Naive B cell (primary cell): ENCODE measurements around the gene PROM1. TPM values are rescaled to one million over a fixed set of nuclear protein-coding genes. Genes with fewer than 3 reads are reported as not detected.
A peak's percentile ranks its signal among the peaks of the same experiment; 100 is the strongest.

Experiments
- ATAC-seq, 2 donors: fragments of 150-1000 bp; cut with Tn5 transposase; 2 replicates each; pipeline ENCODE4 v1.10.0; 2021; ENCODE audit warnings: low read depth in 2 of 2, mild to moderate bottlenecking in 2 of 2, moderate library complexity in 2 of 2
- DNase-seq: peaks from one replicate; pipeline ENCODE4 v3.0.0; 2022
- H3K27ac Mint-ChIP-seq, 6 donors: one replicate each; pipeline ENCODE4 v1.8.0; 2020 to 2022; ENCODE audit warnings: mild to moderate bottlenecking in 6 of 6, mixed read lengths in 6 of 6, moderate library complexity in 5 of 6, inconsistent platforms in 2 of 6
- H3K27me3 Mint-ChIP-seq, 3 donors: one replicate each; pipeline ENCODE4 v1.8.0; 2021 to 2022; ENCODE audit warnings: mixed read lengths in 3 of 3, mild to moderate bottlenecking in 1 of 3
- H3K36me3 Mint-ChIP-seq, 2 donors: one replicate each; pipeline ENCODE4 v1.8.0; 2020 to 2022; ENCODE audit warnings: mixed read lengths in 2 of 2, inconsistent platforms in 1 of 2, mild to moderate bottlenecking in 1 of 2
- H3K4me1 Mint-ChIP-seq, 3 donors: one replicate each; pipeline ENCODE4 v1.8.0; 2020 to 2022; ENCODE audit warnings: mixed read lengths in 3 of 3, inconsistent platforms in 1 of 3, mild to moderate bottlenecking in 1 of 3, moderate library complexity in 1 of 3
- H3K4me3 Mint-ChIP-seq, 8 donors: one replicate each; pipeline ENCODE4 v1.8.0; 2020 to 2022; ENCODE audit warnings: mild to moderate bottlenecking in 8 of 8, mixed read lengths in 8 of 8, moderate library complexity in 8 of 8, inconsistent platforms in 2 of 8
- H3K9me3 Mint-ChIP-seq, 7 donors: one replicate each; pipeline ENCODE4 v1.8.0; 2020 to 2022; ENCODE audit warnings: mixed read lengths in 7 of 7, mild to moderate bottlenecking in 5 of 7, inconsistent platforms in 2 of 7, moderate library complexity in 1 of 7
- polyA plus RNA-seq, 6 donors: library from polyadenylated mRNA; unstranded; fragments of 300-500 nt; fragmentation: Illumina TruSeq; gene quantifications; one replicate each; pipeline ENCODE4 v1.2.3, GENCODE V29; 2021; ENCODE audit warnings: low read depth in 6 of 6

The PROM1 gene
- polyA plus RNA-seq, 6 donors from 2014 or later = not detected

- Mint-ChIP-seq H3K4me1 (no peaks in the 10 kb centered on the region), H3K4me3 (no peak overlapping the region), H3K27me3 (peaks cover 0 to 1% (median 0%) of the 10 kb centered on the region in 3 donors), H3K27ac (no peak overlapping the region), H3K36me3 (peaks cover under 1 to 5% of the 10 kb centered on the region in 2 donors), H3K9me3 (peaks cover 0 to 8% (median 3%) of the 10 kb centered on the region in 7 donors)
- DNase-seq = no peak
- no peak for ATAC-seq
Measured at GRCh38 chr4:15971068-15971801, 112.6 kb downstream of the PROM1 start.

DNA sequence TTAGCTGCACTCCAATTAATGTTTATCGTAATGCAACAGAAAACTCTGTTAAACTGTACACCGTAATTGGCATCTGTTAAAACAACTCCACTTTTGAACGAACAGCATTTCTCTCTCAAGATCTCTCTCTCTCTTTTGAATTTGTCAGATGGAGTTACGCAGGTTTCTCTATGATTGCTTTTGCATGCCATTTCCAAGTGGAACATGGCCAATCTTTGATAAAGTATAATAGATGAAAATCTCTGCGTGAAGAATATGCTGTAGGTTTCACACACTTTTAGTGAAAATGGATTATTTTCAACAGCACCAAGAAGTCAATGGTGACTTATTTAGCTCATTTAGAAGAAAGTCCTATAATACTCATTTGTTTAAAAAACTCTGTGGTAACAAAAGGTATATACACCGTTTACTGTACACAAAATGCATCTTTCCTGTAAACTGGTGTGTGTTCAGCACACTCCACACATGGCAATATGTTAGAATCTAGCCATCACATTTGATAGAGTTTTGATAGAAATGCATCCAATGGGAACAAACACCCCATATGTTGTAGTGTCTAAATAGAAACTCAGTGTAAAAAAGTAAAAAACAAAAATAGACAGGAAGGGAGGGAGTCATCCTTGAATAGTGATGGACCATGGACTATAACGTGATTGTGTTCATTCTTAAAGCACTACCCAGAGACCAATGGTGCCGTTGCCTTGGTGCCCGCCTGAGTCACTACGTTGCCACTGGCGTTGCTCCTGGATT lies 115.1 kb downstream of the PROM1 start:
- ATAC-seq (no peak), DNase-seq (no peak)
- Mint-ChIP-seq H3K4me3 (no peak overlapping the region), H3K36me3 (peaks cover 5 to 12% of the 10 kb centered on the region in 2 donors), H3K27me3 (peaks cover 0 to 3% (median 0%) of the 10 kb centered on the region in 3 donors), H3K9me3 (peaks cover 0 to 12% (median 6%) of the 10 kb centered on the region in 7 donors), H3K4me1 (peaks cover 0 to 7% (median 0%) of the 10 kb centered on the region in 3 donors), H3K27ac (no peak overlapping the region)

DNA sequence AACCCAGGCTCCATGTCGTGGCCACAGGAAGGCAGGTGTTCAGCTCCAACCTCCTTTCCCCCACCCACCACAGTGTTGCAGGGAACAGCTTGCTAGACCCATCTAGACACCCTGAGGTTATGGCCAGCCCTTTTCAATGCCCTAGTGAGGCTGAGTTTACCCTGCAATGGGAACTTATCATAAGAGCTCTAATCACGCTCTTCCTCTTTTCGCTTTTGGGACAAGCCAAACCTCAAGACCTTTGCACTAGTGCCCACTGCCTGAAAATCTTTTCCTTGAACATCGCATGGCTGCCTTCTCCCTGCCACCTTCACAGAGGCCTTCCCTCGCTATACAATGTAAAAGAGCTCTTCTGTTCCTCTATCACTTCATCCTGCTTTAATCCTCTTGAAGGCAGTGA lies 118.5 kb downstream of the PROM1 start:
- ATAC-seq = no peak
- Mint-ChIP-seq H3K27ac (peak overlapping the region in 2 of 6 donors; percentile 49 to 64), H3K4me3 (no peak overlapping the region), H3K27me3 (peaks cover 0 to 3% (median 0%) of the 10 kb centered on the region in 3 donors), H3K4me1 (peaks cover 0 to 15% (median 9%) of the 10 kb centered on the region in 3 donors), H3K9me3 (peaks cover 0 to 12% (median 6%) of the 10 kb centered on the region in 7 donors), H3K36me3 (peaks cover 5 to 12% of the 10 kb centered on the region in 2 donors)
- DNase-seq = no peak

GRCh38 chr4:15964159-15964558 lies 119.7 kb downstream of the PROM1 start:
- peaks cover 0 to 15% (median 9%) of the 10 kb centered on the region in 3 donors for H3K4me1 Mint-ChIP-seq
- ATAC-seq = no peak
- H3K4me3 Mint-ChIP-seq = no peak overlapping the region
- peaks cover 0 to 12% (median 6%) of the 10 kb centered on the region in 7 donors for H3K9me3 Mint-ChIP-seq
- H3K36me3 Mint-ChIP-seq = peaks cover 5 to 12% of the 10 kb centered on the region in 2 donors
- H3K27me3 Mint-ChIP-seq = peaks cover 0 to 3% (median 0%) of the 10 kb centered on the region in 3 donors
- no peak for DNase-seq
- peak overlapping the region in 2 of 6 donors; percentile 19 to 43 for H3K27ac Mint-ChIP-seq

DNA sequence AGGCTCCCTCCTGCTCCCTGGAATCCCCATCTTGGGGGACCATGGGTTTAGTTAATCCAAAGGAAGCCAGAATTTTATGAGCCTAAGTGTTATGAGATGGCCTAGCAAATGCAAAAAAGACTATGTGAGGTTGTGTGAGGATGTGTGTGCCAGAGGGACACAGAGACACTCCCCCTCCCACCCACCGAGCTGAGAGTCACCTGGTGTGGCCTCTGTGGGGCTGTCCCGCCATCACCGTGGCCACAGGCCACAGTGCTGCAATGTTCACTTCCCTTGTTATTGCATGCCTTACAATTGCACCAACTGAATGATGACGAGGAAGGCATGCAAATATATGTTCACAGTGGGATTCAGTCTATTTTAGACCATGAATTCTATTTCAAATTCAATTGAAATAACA lies 120.2 kb downstream of the PROM1 start:
- H3K36me3 Mint-ChIP-seq = peaks cover 5 to 12% of the 10 kb centered on the region in 2 donors
- peaks cover 0 to 15% (median 9%) of the 10 kb centered on the region in 3 donors for H3K4me1 Mint-ChIP-seq
- H3K27ac Mint-ChIP-seq = peak overlapping the region in 1 of 6 donors; percentile 76
- H3K27me3 Mint-ChIP-seq = peaks cover 0 to 3% (median 0%) of the 10 kb centered on the region in 3 donors
- DNase-seq (peak; percentile 54), ATAC-seq (peak; percentile 97 to 98)
- H3K4me3 Mint-ChIP-seq = peak overlapping the region in 1 of 8 donors; percentile 8
- H3K9me3 Mint-ChIP-seq = peaks cover 0 to 12% (median 6%) of the 10 kb centered on the region in 7 donors

- Mint-ChIP-seq H3K27ac (peak within 1 kb of the TSS in 2 of 6 donors; percentile 21 to 76), H3K27me3 (peaks cover 0 to 3% (median 0%) of the 10 kb centered on the region in 3 donors), H3K4me1 (peaks cover 0 to 15% (median 9%) of the 10 kb centered on the region in 3 donors), H3K4me3 (peak within 1 kb of the TSS in 3 of 8 donors; percentile 8 to 74 (median 44)), H3K36me3 (peaks cover 5 to 12% of the 10 kb centered on the region in 2 donors), H3K9me3 (peaks cover 0 to 12% (median 6%) of the 10 kb centered on the region in 7 donors)
- peak; percentile 50 to 57 for ATAC-seq
- peak; percentile 18 for DNase-seq
Measured at GRCh38 chr4:15963001-15963451, 120.8 kb downstream of the PROM1 start, which contains the start of gene FGFBP2. Gene FGFBP2, minus strand, starts transcription at chr4:15963175. Its CDS starts 46 bp downstream, at chr4:15963129.

DNA sequence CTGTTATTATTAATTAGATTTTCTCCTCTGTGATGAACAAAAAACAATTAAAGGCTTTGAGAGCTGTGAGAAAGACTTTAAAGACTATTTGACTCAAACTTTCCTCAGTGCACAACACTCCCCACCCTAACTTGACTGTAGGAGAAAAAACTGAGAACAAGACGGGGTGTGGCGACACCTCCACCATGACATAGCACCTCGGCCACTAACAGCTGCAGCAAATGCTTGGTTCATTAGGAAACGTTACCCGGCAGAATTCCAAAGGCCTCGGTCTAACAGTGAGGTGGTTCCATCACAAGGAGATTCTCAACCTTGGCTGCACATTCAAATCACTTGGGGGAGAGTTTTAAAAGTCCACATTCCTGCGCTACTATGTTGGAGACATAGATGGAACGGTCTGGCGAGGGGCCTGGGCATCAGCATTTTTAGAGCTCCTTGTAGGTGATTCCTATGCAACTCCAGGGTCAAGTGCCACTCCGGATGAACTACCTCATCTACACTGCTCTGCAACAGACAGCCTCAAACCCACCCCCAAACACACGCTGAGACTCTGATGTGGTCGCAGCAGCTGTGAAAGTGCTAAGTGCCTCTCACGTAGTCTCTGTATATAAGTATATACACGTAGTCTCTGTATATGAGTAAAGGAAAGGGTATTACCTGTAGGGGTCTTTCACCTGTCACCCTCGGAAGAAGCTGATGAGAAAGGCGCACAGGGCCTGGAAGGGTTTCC lies 121.9 kb downstream of the PROM1 start:
- Mint-ChIP-seq H3K4me1 (peaks cover 0 to 15% (median 9%) of the 10 kb centered on the region in 3 donors), H3K36me3 (peaks cover 5 to 12% of the 10 kb centered on the region in 2 donors), H3K4me3 (no peak overlapping the region), H3K9me3 (peaks cover 0 to 11% (median 6%) of the 10 kb centered on the region in 7 donors), H3K27me3 (peaks cover 0 to 3% (median 0%) of the 10 kb centered on the region in 3 donors), H3K27ac (no peak overlapping the region)
- ATAC-seq (no peak), DNase-seq (no peak)

GRCh38 chr4:15958562-15958961 lies 125.3 kb downstream of the PROM1 start:
- peak overlapping the region in 1 of 6 donors; percentile 43 for H3K27ac Mint-ChIP-seq
- peaks cover 0 to 9% of the 10 kb centered on the region in 2 donors for H3K36me3 Mint-ChIP-seq
- peaks cover 5 to 16% (median 11%) of the 10 kb centered on the region in 7 donors for H3K9me3 Mint-ChIP-seq
- ATAC-seq (no peak), DNase-seq (no peak)
- no peak overlapping the region for H3K4me3 Mint-ChIP-seq
- peaks cover 0 to 14% (median 8%) of the 10 kb centered on the region in 3 donors for H3K4me1 Mint-ChIP-seq
- H3K27me3 Mint-ChIP-seq = no peaks in the 10 kb centered on the region

GRCh38 chr4:15956179-15956850 lies 127.5 kb downstream of the PROM1 start:
- no peaks in the 10 kb centered on the region for H3K27me3 Mint-ChIP-seq
- H3K9me3 Mint-ChIP-seq = peaks cover 5 to 20% (median 12%) of the 10 kb centered on the region in 7 donors
- ATAC-seq (peak; percentile 94 to 98), DNase-seq (peak; percentile 67)
- no peak overlapping the region for H3K27ac Mint-ChIP-seq
- peaks cover 0 to 9% of the 10 kb centered on the region in 2 donors for H3K36me3 Mint-ChIP-seq
- peaks cover 0 to 8% (median 0%) of the 10 kb centered on the region in 3 donors for H3K4me1 Mint-ChIP-seq
- H3K4me3 Mint-ChIP-seq = no peak overlapping the region

GRCh38 chr4:15955670-15956069 lies 128.2 kb downstream of the PROM1 start:
- H3K27ac Mint-ChIP-seq = no peak overlapping the region

GRCh38 chr4:15953625-15954024 lies 130.2 kb downstream of the PROM1 start:
- Mint-ChIP-seq H3K9me3 (peaks cover 5 to 20% (median 12%) of the 10 kb centered on the region in 7 donors), H3K4me1 (peaks cover 0 to 8% (median 0%) of the 10 kb centered on the region in 3 donors), H3K27ac (no peak overlapping the region), H3K36me3 (peaks cover 0 to 9% of the 10 kb centered on the region in 2 donors), H3K4me3 (no peak overlapping the region), H3K27me3 (no peaks in the 10 kb centered on the region)
- no peak for DNase-seq
- ATAC-seq = no peak

More at GRCh38 chr4:15955670-15956069, 128.2 kb downstream of the PROM1 start:
- H3K4me3 Mint-ChIP-seq = no peak overlapping the region
- no peak for ATAC-seq
- peaks cover 0 to 8% (median 0%) of the 10 kb centered on the region in 3 donors for H3K4me1 Mint-ChIP-seq
- peaks cover 5 to 20% (median 12%) of the 10 kb centered on the region in 7 donors for H3K9me3 Mint-ChIP-seq
- peaks cover 0 to 9% of the 10 kb centered on the region in 2 donors for H3K36me3 Mint-ChIP-seq
- H3K27me3 Mint-ChIP-seq = no peaks in the 10 kb centered on the region
- DNase-seq = no peak

- no peaks in the 10 kb centered on the region for H3K27me3 Mint-ChIP-seq
- H3K36me3 Mint-ChIP-seq = peaks cover 0 to 9% of the 10 kb centered on the region in 2 donors
- H3K27ac Mint-ChIP-seq = peak overlapping the region in 1 of 6 donors; percentile 78
- H3K9me3 Mint-ChIP-seq = peaks cover 5 to 20% (median 12%) of the 10 kb centered on the region in 7 donors
- DNase-seq (no peak), ATAC-seq (no peak)
- peaks cover 0 to 8% (median 0%) of the 10 kb centered on the region in 3 donors for H3K4me1 Mint-ChIP-seq
- H3K4me3 Mint-ChIP-seq = no peak overlapping the region
Measured at GRCh38 chr4:15951781-15952180, 132.0 kb downstream of the PROM1 start.
